GM21717 (cell line): ENCODE data around the gene NINJ2.

Experiments used
- ATAC-seq: cut with Tn5 transposase; IDR thresholded peaks from one replicate; pipeline ENCODE4 v1.9.1; 2021; ENCODE audit warnings: mild to moderate bottlenecking, moderate library complexity; ENCODE audit not compliant: unreplicated experiment

The NINJ2 gene

GRCh38 chr12:571795-572531, 91.3 kb downstream of the NINJ2 start:
- ATAC-seq: no peak

GRCh38 chr12:570921-571794, 92.1 kb downstream of the NINJ2 start:
- ATAC-seq: no peak

- ATAC-seq: no peak
These were observed 92.8 kb downstream of the NINJ2 start for GRCh38 chr12:570435-570920.

- no peak for ATAC-seq
These were observed 93.3 kb downstream of the NINJ2 start for GRCh38 chr12:569803-570434.

- no peak for ATAC-seq
These were observed 94.1 kb downstream of the NINJ2 start for GRCh38 chr12:569091-569676.

GRCh38 chr12:568486-568885, 94.8 kb downstream of the NINJ2 start:
- ATAC-seq: no peak

GRCh38 chr12:565589-566105, 97.6 kb downstream of the NINJ2 start:
- ATAC-seq: no peak

- ATAC-seq: no peak
These were observed 98.1 kb downstream of the NINJ2 start for GRCh38 chr12:565161-565560.

- ATAC-seq: no peak
These were observed 99.4 kb downstream of the NINJ2 start for GRCh38 chr12:563787-564298.

- no peak for ATAC-seq
These were observed 99.9 kb downstream of the NINJ2 start for GRCh38 chr12:563250-563781.

GRCh38 chr12:562634-563033, 100.6 kb downstream of the NINJ2 start:
- no peak for ATAC-seq

GRCh38 chr12:561908-562593, 101.2 kb downstream of the NINJ2 start:
- no peak for ATAC-seq

GRCh38 chr12:561391-561705, 101.9 kb downstream of the NINJ2 start:
- no peak for ATAC-seq

GRCh38 chr12:560691-561390, 102.4 kb downstream of the NINJ2 start:
- no peak for ATAC-seq

- ATAC-seq: no peak
These were observed 103.3 kb downstream of the NINJ2 start for GRCh38 chr12:559906-560455.

GRCh38 chr12:559208-559905, 103.9 kb downstream of the NINJ2 start:
- ATAC-seq: no peak

GRCh38 chr12:558580-558979, 104.7 kb downstream of the NINJ2 start:
- no peak for ATAC-seq

- no peak for ATAC-seq
These were observed 106.7 kb downstream of the NINJ2 start for GRCh38 chr12:556498-556897.

GRCh38 chr12:554001-554285, 109.3 kb downstream of the NINJ2 start:
- no peak for ATAC-seq
